DMS 273 (cell line): ENCODE results near the gene ZFYVE26.

Source experiments
- DNase-seq: peaks from one replicate; lab custom pipeline; 2025; ENCODE audit not compliant: unreplicated experiment; lab: John Stamatoyannopoulos, UW

The ZFYVE26 gene

GRCh38 chr14:67817750-67818438, 1.5 kb upstream of the ZFYVE26 start:
- no peak for DNase-seq

- peak; percentile 52 for DNase-seq
Measured at GRCh38 chr14:67815573-67816225, 691 bp downstream of the ZFYVE26 start.

GRCh38 chr14:67814821-67815220, 1.6 kb downstream of the ZFYVE26 start:
- DNase-seq: no peak

- no peak for DNase-seq
Measured at GRCh38 chr14:67806246-67806645, 10.1 kb downstream of the ZFYVE26 start.

- no peak for DNase-seq
Measured at GRCh38 chr14:67800743-67801142, 15.6 kb downstream of the ZFYVE26 start.

- no peak for DNase-seq
Measured at GRCh38 chr14:67798731-67799130, 17.7 kb downstream of the ZFYVE26 start.

GRCh38 chr14:67787673-67788072, 28.7 kb downstream of the ZFYVE26 start:
- no peak for DNase-seq

GRCh38 chr14:67785270-67786109, 30.9 kb downstream of the ZFYVE26 start:
- no peak for DNase-seq

GRCh38 chr14:67784244-67784823, 32.1 kb downstream of the ZFYVE26 start:
- no peak for DNase-seq

- DNase-seq: no peak
Measured at GRCh38 chr14:67782090-67782489, 34.3 kb downstream of the ZFYVE26 start.

GRCh38 chr14:67778792-67779191, 37.6 kb downstream of the ZFYVE26 start:
- no peak for DNase-seq

GRCh38 chr14:67776653-67777322, 39.6 kb downstream of the ZFYVE26 start:
- no peak for DNase-seq

- DNase-seq: no peak
Measured at GRCh38 chr14:67773844-67774377, 42.5 kb downstream of the ZFYVE26 start.

- DNase-seq: no peak
Measured at GRCh38 chr14:67768219-67768618, 48.2 kb downstream of the ZFYVE26 start.

- DNase-seq: no peak
Measured at GRCh38 chr14:67766035-67766680, 50.2 kb downstream of the ZFYVE26 start.

GRCh38 chr14:67765192-67765834, 51.1 kb downstream of the ZFYVE26 start:
- DNase-seq: no peak

GRCh38 chr14:67764496-67764895, 51.9 kb downstream of the ZFYVE26 start:
- no peak for DNase-seq

- no peak for DNase-seq
Measured at GRCh38 chr14:67763158-67763822, 53.1 kb downstream of the ZFYVE26 start.

GRCh38 chr14:67762051-67762450, 54.3 kb downstream of the ZFYVE26 start:
- DNase-seq: no peak
